Right renal cortex interstitium (tissue), 3 donors: ENCODE data around the gene LRSAM1. TPM values are rescaled to one million over a fixed set of nuclear protein-coding genes. Genes with fewer than 3 reads are reported as not detected.
A peak's percentile ranks its signal among the peaks of the same experiment; 100 is the strongest.

Experiments
- DNase-seq, 3 donors: peaks; one replicate each; pipeline ENCODE4 v3.0.0-alpha.2; 2013; ENCODE audit warnings: low read depth in 3 of 3, low spot score in 2 of 3
- polyA plus RNA-seq, 3 donors: library from polyadenylated mRNA; unstranded; fragments of 120-200 nt; gene quantifications; one replicate each; pipeline ENCODE4 v1.2.1, GENCODE V29; 2013; ENCODE audit not compliant: insufficient read length in 3 of 3

Gene LRSAM1
- polyA plus RNA-seq, 3 donors: 14.2 to 15.2 (median 14.9) TPM

GRCh38 chr9:127424676-127424999 lies 26.7 kb upstream of the LRSAM1 start:
- no peak for DNase-seq

GRCh38 chr9:127426756-127427155 lies 24.6 kb upstream of the LRSAM1 start:
- DNase-seq: no peak

DNA sequence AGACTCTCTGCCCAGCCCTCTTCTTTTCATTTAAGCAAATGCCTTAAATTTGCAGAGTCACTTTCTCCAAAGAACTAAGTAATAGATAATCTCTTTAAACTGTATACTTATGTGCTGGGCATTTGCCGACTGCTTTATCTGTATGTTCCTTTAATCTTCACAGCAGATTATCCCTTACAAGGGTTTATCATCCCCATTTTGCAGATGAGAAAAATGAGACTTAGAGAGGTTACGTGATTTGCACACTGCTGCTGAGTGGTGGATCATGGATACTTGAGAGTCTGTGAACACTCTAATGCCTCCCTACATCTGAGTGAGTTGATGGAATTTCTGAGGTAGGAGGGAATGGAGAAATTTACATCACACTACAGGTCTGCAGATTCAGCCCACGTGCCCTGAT lies 23.0 kb upstream of the LRSAM1 start:
- no peak for DNase-seq

GRCh38 chr9:127430415-127430814 lies 20.9 kb upstream of the LRSAM1 start:
- DNase-seq: no peak

- no peak for DNase-seq
Observed at GRCh38 chr9:127437497-127438264, 13.6 kb upstream of the LRSAM1 start.

DNA sequence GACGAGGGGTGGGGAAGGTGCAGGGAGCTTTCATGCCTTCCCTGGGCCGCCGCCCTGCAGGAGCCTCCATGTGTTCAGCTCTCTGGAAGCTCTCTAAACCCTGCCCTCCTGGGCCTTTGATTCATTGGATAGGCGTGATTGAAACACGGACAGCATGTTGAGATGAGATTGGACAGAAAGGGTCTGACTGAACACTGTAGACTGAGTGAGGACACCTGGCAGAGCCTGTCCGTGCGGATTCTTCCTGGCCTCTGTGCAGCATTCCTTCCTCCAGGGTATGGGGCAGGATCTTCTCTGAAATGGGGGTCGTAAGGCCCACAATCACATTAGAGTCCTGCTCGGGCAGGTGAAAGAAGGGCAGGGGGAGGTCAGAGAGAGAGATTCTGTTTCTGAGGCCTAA lies 12.9 kb upstream of the LRSAM1 start:
- DNase-seq: no peak

DNA sequence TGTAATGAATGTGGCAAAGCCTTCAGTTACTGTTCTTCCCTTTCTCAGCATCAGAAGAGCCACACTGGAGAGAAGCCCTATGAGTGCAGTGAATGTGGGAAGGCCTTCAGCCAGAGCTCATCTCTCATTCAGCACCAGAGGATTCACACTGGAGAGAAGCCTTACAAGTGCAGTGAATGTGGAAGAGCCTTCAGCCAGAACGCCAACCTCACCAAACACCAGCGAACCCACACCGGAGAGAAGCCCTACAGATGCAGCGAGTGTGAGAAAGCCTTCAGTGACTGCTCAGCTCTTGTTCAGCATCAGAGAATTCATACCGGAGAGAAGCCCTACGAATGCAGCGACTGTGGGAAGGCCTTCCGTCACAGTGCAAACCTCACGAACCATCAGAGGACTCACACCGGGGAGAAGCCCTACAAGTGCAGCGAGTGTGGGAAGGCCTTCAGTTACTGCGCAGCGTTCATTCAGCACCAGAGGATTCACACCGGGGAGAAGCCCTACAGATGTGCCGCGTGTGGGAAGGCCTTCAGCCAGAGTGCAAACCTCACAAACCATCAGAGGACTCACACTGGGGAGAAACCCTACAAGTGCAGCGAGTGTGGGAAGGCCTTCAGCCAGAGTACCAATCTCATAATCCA lies 6.9 kb upstream of the LRSAM1 start:
- no peak for DNase-seq

DNA sequence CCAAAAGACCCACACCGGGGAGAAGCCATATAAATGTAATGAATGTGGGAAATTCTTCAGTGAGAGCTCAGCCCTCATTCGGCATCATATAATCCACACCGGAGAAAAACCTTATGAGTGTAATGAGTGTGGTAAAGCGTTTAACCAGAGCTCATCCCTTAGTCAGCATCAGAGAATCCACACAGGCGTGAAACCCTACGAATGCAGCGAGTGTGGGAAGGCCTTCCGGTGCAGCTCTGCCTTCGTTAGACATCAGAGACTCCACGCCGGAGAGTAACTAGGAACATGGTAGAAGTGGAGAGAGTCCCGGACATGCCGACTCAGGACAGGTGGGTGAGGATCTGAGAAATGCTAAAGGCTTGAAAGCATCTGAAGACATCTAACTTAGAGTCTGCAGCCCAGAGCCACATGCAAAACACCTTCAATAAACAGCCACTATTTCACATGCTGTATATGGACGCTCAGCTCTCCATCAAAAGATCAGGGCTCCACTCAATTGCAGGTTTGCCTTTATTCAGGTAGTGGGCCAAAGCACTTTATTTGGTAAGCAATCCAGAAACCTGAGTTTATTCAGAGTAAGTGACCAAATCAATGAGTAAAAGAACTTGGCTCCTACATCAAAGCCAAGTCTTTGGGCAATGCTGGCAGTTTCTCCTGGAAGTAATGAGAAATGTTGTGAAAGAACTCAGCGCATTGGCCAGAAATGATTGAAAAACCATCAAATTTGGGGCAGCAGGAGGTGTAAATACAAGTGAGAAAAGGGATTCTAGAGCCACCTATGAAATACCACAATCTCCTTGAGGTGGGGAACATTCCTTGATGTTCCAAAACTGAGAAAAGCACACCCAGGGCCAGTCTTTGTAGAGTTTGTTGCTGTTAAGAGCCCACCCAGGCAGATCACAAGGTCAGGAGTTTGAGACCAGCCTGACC lies 6.1 kb upstream of the LRSAM1 start:
- no peak for DNase-seq

DNA sequence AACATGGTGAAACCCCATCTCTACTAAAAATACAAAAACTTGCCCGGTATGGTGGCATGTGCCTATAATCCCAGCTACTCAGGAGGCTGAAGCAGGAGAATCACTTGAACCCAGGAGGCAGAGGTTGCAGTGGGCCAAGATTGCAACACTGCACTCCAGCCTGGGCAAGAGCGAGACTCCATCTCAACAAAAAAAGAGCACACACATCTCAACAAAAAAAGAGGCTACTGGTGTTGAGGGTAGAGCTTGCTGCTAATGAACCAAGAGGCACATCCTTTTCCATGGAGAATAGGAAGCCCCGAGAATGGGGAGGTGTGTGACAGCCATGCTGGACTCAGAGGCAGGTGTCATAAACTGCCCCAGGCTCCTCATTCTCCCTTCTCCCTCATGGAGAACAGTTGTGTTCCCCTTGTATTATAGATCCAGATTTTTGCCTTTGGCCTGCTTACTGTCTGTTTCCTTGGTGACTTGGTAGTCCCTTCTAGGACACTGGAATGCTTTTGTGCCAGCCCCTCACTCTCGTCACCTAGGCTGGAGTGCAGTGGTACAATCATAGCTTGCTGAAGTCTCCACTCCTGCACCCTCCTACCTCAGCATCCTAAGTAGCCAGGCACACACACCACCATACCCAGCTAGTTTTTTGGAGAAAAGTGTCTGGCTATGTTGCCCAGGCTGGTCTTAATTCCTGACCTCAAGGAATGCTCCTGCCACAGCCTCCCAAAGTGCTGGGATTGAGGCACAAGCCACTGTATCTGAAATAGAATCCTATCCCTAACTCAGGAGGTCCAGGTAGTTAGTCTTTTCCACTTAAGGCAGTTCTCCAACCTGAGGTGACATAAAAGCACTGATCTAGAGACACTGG lies 5.2 kb upstream of the LRSAM1 start:
- DNase-seq: no peak

DNA sequence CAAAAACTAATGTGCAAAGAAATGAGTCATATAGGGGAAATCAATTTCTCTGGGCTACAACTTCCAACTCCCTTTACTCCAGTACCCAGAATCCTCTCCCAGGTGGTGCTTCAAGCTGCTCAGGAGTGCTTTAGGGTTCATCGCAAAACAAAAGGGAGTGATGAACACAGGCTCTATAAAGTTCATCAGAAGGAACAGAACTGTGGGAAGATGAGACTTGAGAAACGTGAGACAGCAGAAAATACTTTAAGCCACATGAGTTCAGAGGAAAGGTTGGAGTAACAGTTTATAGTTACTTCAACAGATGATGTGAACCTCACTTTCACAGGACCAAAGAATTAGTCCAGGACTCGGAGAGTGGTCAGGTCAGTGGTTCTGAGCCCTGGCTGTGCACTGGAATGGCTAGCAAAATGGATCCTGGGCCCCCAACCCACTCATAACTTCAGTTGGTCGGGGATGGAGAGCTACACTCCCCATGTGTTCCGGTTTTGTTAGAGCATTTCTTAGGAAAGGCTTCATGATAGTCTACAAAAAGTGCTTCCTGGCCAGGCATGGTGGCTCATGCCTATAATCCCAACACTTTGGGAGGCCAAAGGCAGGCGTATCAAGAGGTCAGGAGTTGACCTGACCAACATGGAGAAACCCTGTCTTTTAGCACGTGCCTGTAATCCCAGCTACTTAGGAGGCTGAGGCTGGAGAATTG lies 4.4 kb upstream of the LRSAM1 start:
- DNase-seq: no peak

- no peak for DNase-seq
Observed at GRCh38 chr9:127447416-127448111, 3.7 kb upstream of the LRSAM1 start.

GRCh38 chr9:127448112-127448805 lies 3.1 kb upstream of the LRSAM1 start:
- DNase-seq: no peak

DNA sequence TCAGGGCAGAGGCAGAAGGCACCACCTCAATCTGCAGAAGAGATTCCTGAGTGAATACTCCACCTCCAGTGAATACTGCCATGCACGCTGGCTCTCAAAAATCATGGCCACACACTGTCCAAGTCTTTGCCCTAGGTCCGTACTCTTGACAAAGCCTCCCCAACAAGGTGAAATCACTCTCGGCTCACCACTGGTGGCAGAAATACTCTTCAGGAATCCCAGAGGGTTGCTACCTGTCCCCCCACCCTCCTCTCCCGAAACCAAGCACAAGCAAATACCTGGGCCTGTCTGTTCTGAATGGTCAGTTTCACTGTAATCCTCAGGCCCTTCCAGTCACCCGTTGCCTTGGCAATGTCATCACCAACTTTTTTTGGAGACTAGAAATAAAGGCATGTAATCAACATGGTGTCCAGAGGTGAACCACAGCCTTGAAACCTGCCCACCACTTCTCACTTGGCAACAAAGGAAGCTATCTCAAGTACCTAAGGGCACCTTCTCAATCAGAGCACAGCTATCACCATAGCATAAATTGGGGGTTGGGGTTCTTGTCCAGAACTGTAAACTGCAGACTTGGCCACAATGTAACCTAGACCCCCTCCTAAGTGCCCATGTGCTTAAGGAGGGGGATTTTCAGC lies 1.9 kb upstream of the LRSAM1 start:
- DNase-seq: no peak

GRCh38 chr9:127450243-127450760 lies 1.0 kb upstream of the LRSAM1 start:
- DNase-seq: no peak

- DNase-seq: peak in 1 of 3 donors; percentile 38
Observed at GRCh38 chr9:127451608-127451857, 223 bp downstream of the LRSAM1 start.

DNA sequence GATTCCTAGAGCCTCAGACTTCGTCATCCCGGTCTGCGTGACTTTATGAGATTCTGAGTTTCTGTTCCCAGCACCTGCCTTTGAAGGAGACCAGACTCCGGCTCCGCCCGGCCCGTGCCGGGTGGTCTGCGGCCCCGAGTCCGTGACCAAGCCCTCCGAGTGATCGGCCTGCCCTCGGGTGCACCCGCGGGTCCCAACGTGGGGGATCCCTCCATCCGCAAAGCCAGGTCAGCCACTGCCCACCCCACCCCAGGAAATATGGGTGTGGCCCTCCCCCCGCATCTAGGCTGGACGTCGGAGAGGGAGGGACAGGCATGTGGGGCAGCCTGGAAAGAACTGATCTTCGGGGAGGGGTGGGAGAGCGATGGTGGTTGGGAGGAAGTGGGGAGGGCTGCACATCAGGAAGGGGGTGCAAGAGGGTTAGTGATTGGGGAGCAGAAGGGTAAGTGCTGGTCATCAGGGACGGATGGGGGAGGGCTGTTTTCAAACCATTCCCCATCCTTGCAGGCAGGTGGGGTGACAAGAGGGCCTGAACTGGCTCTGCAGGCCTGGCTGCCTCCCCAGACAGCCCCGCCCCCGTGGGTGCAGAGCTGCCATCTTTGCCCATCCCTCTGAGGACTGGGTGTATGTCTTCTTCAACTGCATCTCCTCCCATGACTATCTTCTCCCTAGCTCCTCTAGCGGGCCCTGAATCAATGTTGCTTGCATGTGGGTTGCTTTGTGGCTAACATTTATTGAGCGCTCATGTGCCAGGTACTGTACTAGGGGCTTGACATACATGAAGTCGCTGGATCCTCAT lies 747 bp downstream of the LRSAM1 start:
- no peak for DNase-seq

GRCh38 chr9:127452691-127453090 lies 1.4 kb downstream of the LRSAM1 start:
- DNase-seq: no peak
